Keratinocyte (primary cell): ENCODE measurements around the gene LAMB4. TPM values are rescaled to one million over a fixed set of nuclear protein-coding genes. Genes with fewer than 3 reads are reported as not detected.
A peak's percentile ranks its signal among the peaks of the same experiment; 100 is the strongest.

Experiments used
- DNase-seq: peaks from one replicate; pipeline ENCODE4 v3.0.0-alpha.2; 2011; ENCODE audit warnings: low read depth, missing footprints, low spot score
- FAIRE-seq: peaks from 2 replicates; lab custom pipeline; 2011; peaks lifted over from hg19 to GRCh38; lab: Jason Lieb, UNC
- H2AFZ ChIP-seq: 2 replicates; pipeline ENCODE4 v1.6.0; 2012; ENCODE audit warnings: low read length, control low read depth, inconsistent platforms; ENCODE audit not compliant: control insufficient read depth
- H3K27ac ChIP-seq: 2 replicates; pipeline ENCODE4 v1.5.1; 2011; ENCODE audit warnings: low read length; ENCODE audit not compliant: control insufficient read depth, insufficient read depth
- H3K27me3 ChIP-seq: 3 replicates; pipeline ENCODE4 v1.6.0; 2011; ENCODE audit warnings: low read length; ENCODE audit not compliant: control insufficient read depth, insufficient read depth; ENCODE audit errors: extremely low read depth
- H3K36me3 ChIP-seq, 2 experiments: 2 replicates in 1 of 2; 3 replicates in 1 of 2; pipeline ENCODE4 v1.5.1; 2011; ENCODE audit warnings: low read length in 2 of 2, mild to moderate bottlenecking in 1 of 2; ENCODE audit not compliant: control insufficient read depth in 2 of 2, insufficient read depth in 2 of 2; ENCODE audit errors: extremely low read depth in 1 of 2
- H3K4me1 ChIP-seq: 3 replicates; pipeline ENCODE4 v1.5.1; 2011; ENCODE audit warnings: low read length; ENCODE audit not compliant: control insufficient read depth, insufficient read depth; ENCODE audit errors: extremely low read depth
- H3K4me2 ChIP-seq: 3 replicates; pipeline ENCODE4 v1.6.0; 2011; ENCODE audit warnings: low read depth, low read length; ENCODE audit not compliant: control insufficient read depth, insufficient read depth; ENCODE audit errors: extremely low read depth
- H3K4me3 ChIP-seq, 3 experiments: fragments of 200-600 bp in 1 of 3; sonication (generic) in 1 of 3; 2 replicates in 2 of 3; 3 replicates in 1 of 3; pipeline ENCODE4 v1.5.1; 2011 to 2016; ENCODE audit warnings: low read length in 3 of 3, mild to moderate bottlenecking in 3 of 3, control low read depth in 2 of 3, inconsistent platforms in 1 of 3, low read depth in 1 of 3, mixed read lengths in 1 of 3, mixed run types in 1 of 3, moderate library complexity in 1 of 3; ENCODE audit not compliant: control insufficient read depth in 2 of 3, insufficient read depth in 2 of 3; ENCODE audit errors: extremely low read depth in 1 of 3
- H3K79me2 ChIP-seq: 2 replicates; pipeline ENCODE4 v1.6.0; 2012; ENCODE audit warnings: low read length; ENCODE audit not compliant: control insufficient read depth, insufficient read depth
- H3K9ac ChIP-seq: 3 replicates; pipeline ENCODE4 v1.6.0; 2011; ENCODE audit warnings: low read length; ENCODE audit not compliant: control insufficient read depth, insufficient read depth; ENCODE audit errors: extremely low read depth
- H3K9me1 ChIP-seq: 3 replicates; pipeline ENCODE4 v1.6.0; 2011; ENCODE audit warnings: low read length; ENCODE audit not compliant: control insufficient read depth, insufficient read depth; ENCODE audit errors: extremely low read depth
- H3K9me3 ChIP-seq: 2 replicates; pipeline ENCODE4 v1.5.1; 2012; ENCODE audit warnings: low read depth, low read length; ENCODE audit not compliant: control insufficient read depth
- H4K20me1 ChIP-seq: 3 replicates; pipeline ENCODE4 v1.6.0; 2011; ENCODE audit warnings: low read length; ENCODE audit not compliant: control insufficient read depth, insufficient read depth; ENCODE audit errors: extremely low read depth
- CTCF ChIP-seq, 3 experiments: IDR thresholded peaks in 1 of 3; conservative IDR thresholded peaks in 1 of 3; optimal IDR thresholded peaks in 1 of 3; 2 replicates in 2 of 3; 3 replicates in 1 of 3; pipeline versions ENCODE3 to v1.5.1; 2011; ENCODE audit warnings: low read length in 3 of 3, mild to moderate bottlenecking in 3 of 3, moderate library complexity in 2 of 3, control low read depth in 1 of 3, inconsistent platforms in 1 of 3; ENCODE audit not compliant: insufficient read depth in 2 of 3; ENCODE audit errors: extremely low read depth in 1 of 3
- EZH2 ChIP-seq: IDR thresholded peaks from one replicate; pipeline ENCODE4 v1.6.1; 2012; ENCODE audit warnings: inconsistent platforms, mild to moderate bottlenecking, low read length, moderate library complexity
- dilution Hi-C: fragments of 300-500 bp; cut with MboI; formaldehyde crosslinking; loops from one replicate; pipeline ENCODE4 v1.7.0; 2020; ENCODE audit warnings: low sequenced_read_pairs; ENCODE audit not compliant: extremely low pct_ligation_motif_present
- polyA plus RNA-seq, 5 experiments: library from polyadenylated mRNA; depleted of rRNA in 3 of 5; stranded (reverse) in 3 of 5; stranded (forward) in 1 of 5; unstranded in 1 of 5; fragments of >200 nt; gene quantifications; 1 replicate in 1 of 5; 2 replicates in 3 of 5; 3 replicates in 1 of 5; pipeline versions ENCODE4 v1.2.1 to v1.2.3, GENCODE V29; 2011 to 2012; ENCODE audit warnings: missing spikeins in 2 of 5, low read depth in 1 of 5, low replicate concordance in 1 of 5

LAMB4 gene
- polyA plus RNA-seq, 1 donor (not counting 4 experiments of a cell fraction or from before 2014, with no cell fraction given) = 3.7 TPM

- no peaks in the 10 kb centered on the region for H3K27me3 ChIP-seq
- H4K20me1 ChIP-seq = no peaks in the 10 kb centered on the region
- DNase-seq = peak; percentile 15
- H2AFZ ChIP-seq = no peak overlapping the region
- H3K4me3 ChIP-seq = no peak overlapping the region
- no peaks in the 10 kb centered on the region for H3K79me2 ChIP-seq
- peak; percentile 64 for FAIRE-seq
- no peaks in the 10 kb centered on the region for H3K4me1 ChIP-seq
- H3K27ac ChIP-seq = no peak overlapping the region
- H3K9me1 ChIP-seq = no peaks in the 10 kb centered on the region
- H3K4me2 ChIP-seq = no peak overlapping the region
- dilution Hi-C loops = no loop called here
- H3K36me3 ChIP-seq = no peaks in the 10 kb centered on the region
- no peak overlapping the region for H3K9ac ChIP-seq
- TF ChIP-seq EZH2 (no peak), CTCF (optimal IDR thresholded peaks at IDR 0.05 in 1 of 3, IDR thresholded peaks at IDR 0.05 in 1 of 3, conservative IDR thresholded peaks at IDR 0.05 in 1 of 3; ENCODE audit: extremely low read depth in 1 of 3, insufficient read depth in 2 of 3, low read length in 3 of 3) (peak; percentile 75 to 89 (median 87))
- H3K9me3 ChIP-seq = no peaks in the 10 kb centered on the region
These were observed 15.9 kb downstream of the LAMB4 start for GRCh38 chr7:108114117-108114841.

GRCh38 chr7:108112683-108113082, 17.5 kb downstream of the LAMB4 start:
- no peak overlapping the region for H2AFZ ChIP-seq
- H3K4me1 ChIP-seq = no peaks in the 10 kb centered on the region
- no peak for TF ChIP-seq EZH2
- no peak for TF ChIP-seq CTCF (optimal IDR thresholded peaks at IDR 0.05 in 1 of 3, IDR thresholded peaks at IDR 0.05 in 1 of 3, conservative IDR thresholded peaks at IDR 0.05 in 1 of 3; ENCODE audit: extremely low read depth in 1 of 3, insufficient read depth in 2 of 3, low read length in 3 of 3)
- no peaks in the 10 kb centered on the region for H3K27me3 ChIP-seq
- FAIRE-seq = no peak
- H3K79me2 ChIP-seq = no peaks in the 10 kb centered on the region
- no peaks in the 10 kb centered on the region for H4K20me1 ChIP-seq
- no peaks in the 10 kb centered on the region for H3K36me3 ChIP-seq
- H3K9ac ChIP-seq = no peak overlapping the region
- no peak overlapping the region for H3K4me2 ChIP-seq
- no peak overlapping the region for H3K27ac ChIP-seq
- no peaks in the 10 kb centered on the region for H3K9me3 ChIP-seq
- H3K4me3 ChIP-seq = no peak overlapping the region
- no peak for DNase-seq
- dilution Hi-C loops = no loop called here
- no peaks in the 10 kb centered on the region for H3K9me1 ChIP-seq
